Measurements from ENCODE around the gene MYMK.
A peak's percentile ranks its signal among the peaks of the same experiment; 100 is the strongest.

The MYMK gene

GRCh38 chr9:133533857-133534256 lies 9.1 kb upstream of the MYMK start:
- no peak for DNase-seq

- peak; percentile 70 for DNase-seq
Observed at GRCh38 chr9:133532937-133533668, 8.3 kb upstream of the MYMK start.

- DNase-seq, result no peak
Observed at GRCh38 chr9:133531293-133531692, 6.5 kb upstream of the MYMK start.

- DNase-seq, result no peak
Observed at GRCh38 chr9:133529874-133530273, 5.1 kb upstream of the MYMK start.

GRCh38 chr9:133529457-133529856 lies 4.7 kb upstream of the MYMK start:
- DNase-seq, result no peak

- DNase-seq, result no peak
Observed at GRCh38 chr9:133528876-133529241, 4.1 kb upstream of the MYMK start.

- DNase-seq, result no peak
Observed at GRCh38 chr9:133528001-133528875, 3.5 kb upstream of the MYMK start.

GRCh38 chr9:133527444-133527920 lies 2.7 kb upstream of the MYMK start:
- DNase-seq, result no peak

- no peak for DNase-seq
Observed at GRCh38 chr9:133526721-133527321, 2.1 kb upstream of the MYMK start.

- DNase-seq, result no peak
Observed at GRCh38 chr9:133525677-133526076, 918 bp upstream of the MYMK start.

GRCh38 chr9:133524146-133524545 lies 613 bp downstream of the MYMK start:
- DNase-seq, result no peak

- DNase-seq, result no peak
Observed at GRCh38 chr9:133523106-133523505, 1.7 kb downstream of the MYMK start.

GRCh38 chr9:133522073-133522910 lies 2.5 kb downstream of the MYMK start:
- no peak for DNase-seq

- DNase-seq, result no peak
Observed at GRCh38 chr9:133521122-133522072, 3.4 kb downstream of the MYMK start.

- no peak for DNase-seq
Observed at GRCh38 chr9:133520121-133520835, 4.5 kb downstream of the MYMK start.

GRCh38 chr9:133519693-133520092 lies 5.1 kb downstream of the MYMK start:
- no peak for DNase-seq

- DNase-seq, result no peak
Observed at GRCh38 chr9:133518706-133519449, 5.9 kb downstream of the MYMK start.

GRCh38 chr9:133518200-133518599 lies 6.6 kb downstream of the MYMK start:
- no peak for DNase-seq

GRCh38 chr9:133517711-133518110 lies 7.0 kb downstream of the MYMK start:
- DNase-seq, result no peak

- no peak for DNase-seq
Observed at GRCh38 chr9:133516961-133517350, 7.8 kb downstream of the MYMK start.
